Erythroblast (primary cell): Measurements from ENCODE around the gene SULF2.

Experiments
- GATA1 ChIP-seq: IDR thresholded peaks from 2 replicates; pipeline ENCODE4 v1.6.1; 2011; ENCODE audit warnings: low read depth, mild to moderate bottlenecking, control low read depth, low read length, moderate library complexity
- POLR2A ChIP-seq: IDR thresholded peaks from 2 replicates; pipeline ENCODE4 v1.6.1; 2011; ENCODE audit warnings: mild to moderate bottlenecking, low read length

- TF ChIP-seq POLR2A (no peak), GATA1 (no peak)
Observed at GRCh38 chr20:47800623-47801022, 15.3 kb upstream of the SULF2 start.
